Esophagus muscularis mucosa (tissue), 3 donors: Measurements from ENCODE around the gene SAMD10.

Experiments
- EP300 ChIP-seq: sonication (generic); formaldehyde crosslinking; IDR thresholded peaks from one replicate; pipeline ENCODE4 v1.6.1; 2017; ENCODE audit warnings: antibody characterized with exemption
- TF ChIP-seq, protein P1 (sequence below), 3 experiments: fragments of 200-600 bp in 2 of 3; fragments of 450-650 bp in 1 of 3; sonication (generic) in 2 of 3; IDR thresholded peaks; one replicate each; pipeline ENCODE4 v1.5.1; 2017 to 2019; ENCODE audit warnings: antibody characterized with exemption in 3 of 3, mild to moderate bottlenecking in 2 of 3, moderate library complexity in 1 of 3

DNA sequence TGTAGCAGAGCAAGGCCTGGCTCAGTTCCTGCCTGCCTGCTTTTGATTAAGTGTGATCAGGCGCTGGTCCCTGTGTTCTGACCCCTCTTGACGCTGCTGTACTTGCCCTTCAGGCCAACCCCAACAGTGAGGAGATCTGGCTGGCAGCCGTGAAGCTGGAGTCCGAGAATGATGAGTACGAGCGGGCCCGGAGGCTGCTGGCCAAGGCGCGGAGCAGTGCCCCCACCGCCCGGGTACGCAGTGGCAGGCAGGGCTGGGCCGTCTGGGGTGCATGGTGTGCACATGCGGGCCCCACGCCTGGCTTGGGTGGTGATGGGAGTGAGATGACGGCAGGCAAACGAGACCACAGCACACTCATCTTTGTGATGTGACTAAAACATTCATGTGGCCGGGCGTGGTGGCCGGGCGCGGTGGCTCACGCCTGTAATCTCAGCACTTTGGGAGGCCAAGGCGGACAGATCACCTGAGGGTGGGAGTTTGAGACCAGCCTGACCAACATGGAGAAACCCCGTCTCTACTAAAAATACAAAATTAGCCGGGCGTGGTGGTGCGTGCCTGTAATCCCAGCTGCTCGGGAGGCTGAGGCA lies 46.5 kb upstream of the SAMD10 start:
- no peak for TF ChIP-seq EP300
- TF ChIP-seq, protein P1, sequence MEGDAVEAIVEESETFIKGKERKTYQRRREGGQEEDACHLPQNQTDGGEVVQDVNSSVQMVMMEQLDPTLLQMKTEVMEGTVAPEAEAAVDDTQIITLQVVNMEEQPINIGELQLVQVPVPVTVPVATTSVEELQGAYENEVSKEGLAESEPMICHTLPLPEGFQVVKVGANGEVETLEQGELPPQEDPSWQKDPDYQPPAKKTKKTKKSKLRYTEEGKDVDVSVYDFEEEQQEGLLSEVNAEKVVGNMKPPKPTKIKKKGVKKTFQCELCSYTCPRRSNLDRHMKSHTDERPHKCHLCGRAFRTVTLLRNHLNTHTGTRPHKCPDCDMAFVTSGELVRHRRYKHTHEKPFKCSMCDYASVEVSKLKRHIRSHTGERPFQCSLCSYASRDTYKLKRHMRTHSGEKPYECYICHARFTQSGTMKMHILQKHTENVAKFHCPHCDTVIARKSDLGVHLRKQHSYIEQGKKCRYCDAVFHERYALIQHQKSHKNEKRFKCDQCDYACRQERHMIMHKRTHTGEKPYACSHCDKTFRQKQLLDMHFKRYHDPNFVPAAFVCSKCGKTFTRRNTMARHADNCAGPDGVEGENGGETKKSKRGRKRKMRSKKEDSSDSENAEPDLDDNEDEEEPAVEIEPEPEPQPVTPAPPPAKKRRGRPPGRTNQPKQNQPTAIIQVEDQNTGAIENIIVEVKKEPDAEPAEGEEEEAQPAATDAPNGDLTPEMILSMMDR (IDR thresholded peaks at IDR 0.05) = no peak
